Spleen (tissue), 11 donors: Measurements from ENCODE around the gene KIF16B. TPM values are rescaled to one million over a fixed set of nuclear protein-coding genes. Genes with fewer than 3 reads are reported as not detected.
"Not testable (repeated sequence)": the region's sequence is repeated elsewhere in the genome, so short reads cannot be mapped to it uniquely, and the experiment has no call there.

ENCODE experiments used
- DNase-seq: peaks from one replicate; pipeline ENCODE4 v3.0.0-alpha.2; 2020
- H3K27ac ChIP-seq, 8 donors: fragments of 200-600 bp; sonication (generic) in 7 of 8; 1 replicate in 4 of 8; 2 replicates in 4 of 8; pipeline versions ENCODE4 v1.5.0 to v1.8.0; 2016 to 2021; ENCODE audit warnings: inconsistent platforms in 4 of 8, mild to moderate bottlenecking in 4 of 8, moderate library complexity in 1 of 8
- H3K27me3 ChIP-seq, 7 donors: fragments of 200-600 bp; sonication (generic) in 6 of 7; replicated peaks in 1 of 7; 1 replicate in 4 of 7; 2 replicates in 3 of 7; pipeline versions ENCODE4 v1.5.0 to v1.8.0; 2016 to 2021; ENCODE audit warnings: inconsistent platforms in 3 of 7, mild to moderate bottlenecking in 1 of 7
- H3K36me3 ChIP-seq, 6 donors: fragments of 200-600 bp; sonication (generic) in 5 of 6; 1 replicate in 4 of 6; 2 replicates in 2 of 6; pipeline versions ENCODE4 v1.5.0 to v1.8.0; 2016 to 2021; ENCODE audit warnings: inconsistent platforms in 2 of 6
- H3K4me1 ChIP-seq, 6 donors: fragments of 200-600 bp; sonication (generic) in 5 of 6; 1 replicate in 3 of 6; 2 replicates in 3 of 6; pipeline versions ENCODE4 v1.5.0 to v1.8.0; 2016 to 2021; ENCODE audit warnings: inconsistent platforms in 3 of 6
- H3K4me3 ChIP-seq, 8 donors: fragments of 200-600 bp; sonication (generic) in 7 of 8; 1 replicate in 4 of 8; 2 replicates in 4 of 8; pipeline versions ENCODE4 v1.5.0 to v1.8.0; 2016 to 2021; ENCODE audit warnings: inconsistent platforms in 4 of 8, mild to moderate bottlenecking in 4 of 8, moderate library complexity in 2 of 8
- H3K9me3 ChIP-seq, 8 donors: fragments of 200-600 bp; sonication (generic) in 7 of 8; 1 replicate in 4 of 8; 2 replicates in 4 of 8; pipeline versions ENCODE4 v1.5.0 to v1.8.0; 2016 to 2021; ENCODE audit warnings: inconsistent platforms in 4 of 8
- POLR2A ChIP-seq, 3 donors: fragments of 450-650 bp; IDR thresholded peaks; one replicate each; pipeline ENCODE4 v1.5.1; 2017; ENCODE audit warnings: antibody characterized with exemption in 3 of 3, mild to moderate bottlenecking in 1 of 3
- POLR2AphosphoS5 ChIP-seq, 3 donors: sonication (generic); formaldehyde crosslinking; IDR thresholded peaks; one replicate each; pipeline ENCODE4 v1.5.1; 2017; ENCODE audit warnings: antibody characterized with exemption in 3 of 3
- WGBS, 5 donors: extraction: QIAGEN DNeasy Blood & Tissue Kit in 3 of 5; methylation state at CpG; one replicate each; pipeline versions ENCODE4 v1.1.5 to v1.1.7; 2013 to 2018; 5-methylcytosine and 5-hydroxymethylcytosine counted together
- intact Hi-C: fragments of 100-400 bp; cut with DNase I; formaldehyde crosslinking; loops from one replicate; pipeline ENCODE4 v1.15.0; 2023; ENCODE audit warnings: low total_unique reads
- polyA plus RNA-seq, 3 donors: library from polyadenylated mRNA; stranded (reverse); fragments of 200-250 nt; gene quantifications; one replicate each; pipeline ENCODE4 v1.2.1, GENCODE V29; 2013
- total RNA-seq, 7 donors: library from RNA; depleted of rRNA in 3 of 7; stranded (reverse); fragments of >200 nt in 3 of 7; fragmentation: NEBNext Ultra II Directional in 4 of 7; extraction: Animal tissue kit (Norgen Biotek cat#: 25700) in 4 of 7; gene quantifications; one replicate each; pipeline versions ENCODE4 v1.1.0 to v1.2.1, GENCODE V29; 2016 to 2021
- TF ChIP-seq, protein P1 (sequence below), 11 experiments: fragments of 200-600 bp in 7 of 11; fragments of 450-650 bp in 4 of 11; sonication (generic) in 4 of 11; IDR thresholded peaks in 8 of 11; conservative IDR thresholded peaks in 3 of 11; 1 replicate in 7 of 11; 2 replicates in 4 of 11; pipeline versions ENCODE4 v1.4.0 to v1.8.0; 2016 to 2021; ENCODE audit warnings: antibody characterized with exemption in 11 of 11, inconsistent platforms in 4 of 11, mild to moderate bottlenecking in 1 of 11
- donor health status: healthy with polysubstance abuse.
- donor health status: DM: no; HTN: no; CAD: no; lungs with moderate emphysema.
- donor health status: DM: no; HTN: no; CAD: no.
- donor health status: Bipolar disorder and iron deficiency.
- donor health status: healthy.
- donor health status: DM: no; HTN: no; CAD: no.
- donor health status: DM: yes; HTN: yes; CAD: no.

Gene KIF16B
- total and polyA plus RNA-seq, 10 donors = 3.0 to 30.1 (median 21.2) TPM

DNA sequence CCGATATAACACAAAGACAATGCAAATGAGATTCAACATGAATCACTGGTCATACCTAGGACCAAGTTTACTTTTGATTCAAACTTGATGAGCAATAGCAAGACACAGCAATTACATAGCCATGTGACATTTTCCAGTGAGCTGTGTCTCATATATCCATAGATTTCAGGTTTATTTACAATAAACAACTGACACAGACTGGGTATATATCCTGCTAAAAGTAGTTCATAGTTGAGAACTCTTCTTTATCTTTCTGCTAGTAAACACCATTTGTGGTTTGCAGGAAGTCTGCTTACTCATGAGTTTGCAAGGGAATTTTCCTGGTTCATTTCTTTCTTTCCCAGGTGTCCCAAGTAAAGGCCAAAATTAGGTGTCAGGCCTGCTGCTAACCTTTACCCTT lies 343.4 kb downstream of the KIF16B start:
- Histone ChIP-seq H3K27ac (no peak overlapping the region), H3K9me3 (peaks cover 0 to 4% (median 0%) of the 10 kb centered on the region in 8 donors), H3K4me3 (no peak overlapping the region), H3K4me1 (no peaks in the 10 kb centered on the region), H3K27me3 (no peaks in the 10 kb centered on the region), H3K36me3 (no peaks in the 10 kb centered on the region)
- TF ChIP-seq POLR2A (IDR thresholded peaks at IDR 0.05) (no peak), POLR2AphosphoS5 (IDR thresholded peaks at IDR 0.05) (no peak)
- TF ChIP-seq, protein P1, sequence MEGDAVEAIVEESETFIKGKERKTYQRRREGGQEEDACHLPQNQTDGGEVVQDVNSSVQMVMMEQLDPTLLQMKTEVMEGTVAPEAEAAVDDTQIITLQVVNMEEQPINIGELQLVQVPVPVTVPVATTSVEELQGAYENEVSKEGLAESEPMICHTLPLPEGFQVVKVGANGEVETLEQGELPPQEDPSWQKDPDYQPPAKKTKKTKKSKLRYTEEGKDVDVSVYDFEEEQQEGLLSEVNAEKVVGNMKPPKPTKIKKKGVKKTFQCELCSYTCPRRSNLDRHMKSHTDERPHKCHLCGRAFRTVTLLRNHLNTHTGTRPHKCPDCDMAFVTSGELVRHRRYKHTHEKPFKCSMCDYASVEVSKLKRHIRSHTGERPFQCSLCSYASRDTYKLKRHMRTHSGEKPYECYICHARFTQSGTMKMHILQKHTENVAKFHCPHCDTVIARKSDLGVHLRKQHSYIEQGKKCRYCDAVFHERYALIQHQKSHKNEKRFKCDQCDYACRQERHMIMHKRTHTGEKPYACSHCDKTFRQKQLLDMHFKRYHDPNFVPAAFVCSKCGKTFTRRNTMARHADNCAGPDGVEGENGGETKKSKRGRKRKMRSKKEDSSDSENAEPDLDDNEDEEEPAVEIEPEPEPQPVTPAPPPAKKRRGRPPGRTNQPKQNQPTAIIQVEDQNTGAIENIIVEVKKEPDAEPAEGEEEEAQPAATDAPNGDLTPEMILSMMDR (IDR thresholded peaks at IDR 0.05 in 8 of 11, conservative IDR thresholded peaks at IDR 0.05 in 3 of 11) = no peak
- WGBS, 5 donors = 78 to 100% (median 93%) methylated on average over 1 of the region's 1 CpG
- no peak for DNase-seq
- intact Hi-C loops = no loop called here

DNA sequence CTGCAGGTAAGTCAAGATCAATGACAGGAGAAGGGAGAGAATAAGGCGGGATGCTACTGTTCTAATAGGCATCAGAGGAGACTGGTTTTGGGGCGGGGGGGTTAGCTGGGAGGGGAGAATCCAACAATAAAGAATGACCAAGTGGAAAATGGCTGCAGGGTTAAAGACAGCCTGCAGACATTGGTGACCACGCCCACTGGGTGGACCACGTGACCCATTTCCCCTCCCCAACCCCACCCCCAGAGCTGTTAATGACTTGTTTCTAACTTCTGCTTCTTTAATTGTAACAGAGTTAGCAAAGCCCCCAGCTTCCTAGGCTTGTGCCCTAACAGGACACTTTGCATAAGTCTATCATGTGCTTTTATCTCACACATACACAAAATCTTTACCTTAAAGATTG lies 344.5 kb downstream of the KIF16B start:
- no peak for TF ChIP-seq POLR2AphosphoS5 (IDR thresholded peaks at IDR 0.05)
- TF ChIP-seq POLR2A (IDR thresholded peaks at IDR 0.05) = no peak
- TF ChIP-seq, protein P1 (IDR thresholded peaks at IDR 0.05 in 8 of 11, conservative IDR thresholded peaks at IDR 0.05 in 3 of 11) = no peak
- Histone ChIP-seq H3K9me3 (peaks cover 0 to 4% (median 0%) of the 10 kb centered on the region in 8 donors), H3K4me3 (no peak overlapping the region), H3K4me1 (no peaks in the 10 kb centered on the region), H3K36me3 (no peaks in the 10 kb centered on the region), H3K27ac (no peak overlapping the region), H3K27me3 (no peaks in the 10 kb centered on the region)
- intact Hi-C loops = no loop called here
- DNase-seq = no peak
- WGBS, 5 donors = 84 to 97% (median 89%) methylated on average over 4 of the region's 4 CpGs

DNA sequence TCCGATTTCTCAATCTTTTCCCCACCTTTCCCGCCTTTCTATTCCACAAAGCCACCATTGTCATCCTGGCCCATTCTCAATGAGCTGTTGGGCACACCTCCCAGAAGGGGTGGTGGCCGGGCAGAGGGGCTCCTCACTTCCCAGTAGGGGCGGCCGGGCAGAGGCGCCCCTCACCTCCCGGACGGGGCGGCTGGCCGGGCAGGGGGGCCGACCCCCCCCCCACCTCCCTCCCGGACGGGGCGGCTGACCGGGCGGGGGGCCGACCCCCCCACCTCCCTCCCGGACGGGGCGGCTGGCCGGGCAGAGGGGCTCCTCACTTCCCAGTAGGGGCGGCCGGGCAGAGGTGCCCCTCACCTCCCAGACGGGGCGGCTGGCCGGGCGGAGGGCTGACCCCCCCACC lies 346.3 kb downstream of the KIF16B start:
- DNase-seq, H3K27me3 ChIP-seq, H3K4me3 ChIP-seq, H3K27ac ChIP-seq, H3K9me3 ChIP-seq, intact Hi-C loops, H3K36me3 ChIP-seq, H3K4me1 ChIP-seq: not testable (repeated sequence)
- 89 to 92% (median 90%) methylated on average over 9 to 18 of the region's 27 CpGs; no CpG with 5 or more reads in 2 of the 5 donors for WGBS, 5 donors

DNA sequence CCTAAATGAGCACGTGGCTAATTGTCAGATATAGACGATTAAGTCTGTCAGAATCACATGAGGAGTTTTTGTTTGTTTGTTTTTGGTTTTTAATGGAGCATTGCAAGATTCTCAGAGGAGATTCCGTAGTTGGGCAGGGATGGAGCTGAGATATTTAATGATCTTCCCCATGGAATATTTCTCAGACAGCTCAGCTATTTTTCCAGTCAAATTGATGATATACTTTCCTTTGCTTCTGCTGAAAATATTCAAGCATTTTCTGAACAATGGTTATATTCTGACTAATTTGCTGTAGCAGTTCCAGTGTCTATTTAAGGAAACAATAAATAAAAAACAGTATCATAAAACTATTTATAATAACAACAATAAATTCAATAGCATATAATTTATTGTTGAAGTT lies 348.4 kb downstream of the KIF16B start:
- Histone ChIP-seq H3K4me1 (no peaks in the 10 kb centered on the region), H3K9me3 (peaks cover 0 to 16% (median 4%) of the 10 kb centered on the region in 8 donors), H3K36me3 (no peaks in the 10 kb centered on the region), H3K27me3 (no peaks in the 10 kb centered on the region), H3K4me3 (no peak overlapping the region), H3K27ac (no peak overlapping the region)
- no peak for DNase-seq
- intact Hi-C loops = no loop called here
- WGBS, 5 donors = 65 to 89% (median 75%) methylated on average over 3 of the region's 3 CpGs
- TF ChIP-seq POLR2AphosphoS5 (IDR thresholded peaks at IDR 0.05) (no peak), POLR2A (IDR thresholded peaks at IDR 0.05) (no peak)
- TF ChIP-seq, protein P1 (IDR thresholded peaks at IDR 0.05 in 8 of 11, conservative IDR thresholded peaks at IDR 0.05 in 3 of 11) = no peak

DNA sequence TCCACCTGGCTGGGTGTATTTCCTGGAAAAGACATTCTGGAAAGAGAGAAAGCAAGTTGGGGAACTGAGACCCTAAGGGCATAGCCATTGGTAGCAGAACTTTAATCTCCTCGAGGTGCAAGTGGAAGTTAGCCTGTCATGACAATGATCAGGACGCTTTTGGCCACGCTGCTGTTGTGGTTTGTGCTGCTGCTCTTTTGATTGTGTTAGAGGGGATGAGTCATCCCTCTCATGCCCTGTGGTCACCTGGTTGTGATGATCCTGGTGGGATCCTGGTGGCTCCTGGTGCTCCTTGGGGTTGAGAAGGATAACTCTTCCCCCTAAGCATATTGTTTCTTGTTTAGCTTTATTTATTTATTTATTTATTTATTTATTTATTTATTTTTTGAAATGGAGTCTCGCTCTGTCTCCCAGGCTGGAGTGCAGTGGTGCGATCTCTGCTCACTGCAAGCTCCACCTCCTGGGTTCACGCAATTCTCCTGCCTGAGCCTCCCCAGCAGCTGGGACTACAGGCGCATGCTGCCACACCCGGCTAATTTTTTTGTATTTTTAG lies 350.3 kb downstream of the KIF16B start:
- TF ChIP-seq, protein P1 (IDR thresholded peaks at IDR 0.05 in 8 of 11, conservative IDR thresholded peaks at IDR 0.05 in 3 of 11) = no peak
- TF ChIP-seq POLR2AphosphoS5 (IDR thresholded peaks at IDR 0.05) = no peak
- TF ChIP-seq POLR2A (IDR thresholded peaks at IDR 0.05) = no peak
- 83 to 91% (median 85%) methylated on average over 8 of the region's 8 CpGs for WGBS, 5 donors
- Histone ChIP-seq H3K27me3 (no peaks in the 10 kb centered on the region), H3K9me3 (peaks cover 0 to 18% (median 4%) of the 10 kb centered on the region in 8 donors), H3K4me3 (no peak overlapping the region), H3K4me1 (peaks cover 0 to 4% (median 0%) of the 10 kb centered on the region in 6 donors), H3K36me3 (no peaks in the 10 kb centered on the region), H3K27ac (no peak overlapping the region)
- no peak for DNase-seq
- intact Hi-C loops = no loop called here
